Chondrocyte (in vitro differentiated cells): ENCODE data around the gene ASB13. TPM values are rescaled to one million over a fixed set of nuclear protein-coding genes. Genes with fewer than 3 reads are reported as not detected.
A peak's percentile ranks its signal among the peaks of the same experiment; 100 is the strongest.

Experiments
- DNase-seq: peaks from one replicate; pipeline ENCODE4 v3.0.0; 2021; ENCODE audit warnings: mixed read lengths, low spot score
- H3K27ac Mint-ChIP-seq: one replicate; pipeline ENCODE4 v1.8.0; 2021; ENCODE audit warnings: mild to moderate bottlenecking, moderate library complexity, mixed read lengths; ENCODE audit not compliant: unreplicated experiment
- H3K27me3 Mint-ChIP-seq: 2 replicates; pipeline ENCODE4 v1.8.0; 2021; ENCODE audit warnings: low read depth, mixed read lengths
- H3K36me3 Mint-ChIP-seq: 2 replicates; pipeline ENCODE4 v1.8.0; 2021; ENCODE audit warnings: low read depth, mixed read lengths
- H3K4me1 Mint-ChIP-seq: 2 replicates; pipeline ENCODE4 v1.8.0; 2021; ENCODE audit warnings: low read depth, mild to moderate bottlenecking, mixed read lengths
- H3K4me3 Mint-ChIP-seq: one replicate; pipeline ENCODE4 v1.8.0; 2021; ENCODE audit warnings: mild to moderate bottlenecking, moderate library complexity, mixed read lengths; ENCODE audit not compliant: unreplicated experiment
- H3K9me3 Mint-ChIP-seq: 2 replicates; pipeline ENCODE4 v1.8.0; 2021; ENCODE audit warnings: low read depth, mixed read lengths
- total RNA-seq: library from RNA; stranded (reverse); gene quantifications from 3 replicates; pipeline ENCODE4 v1.2.1, GENCODE V29; 2021
- TF ChIP-seq, protein P1 (sequence below): fragments of 200-600 bp; sonication (generic); IDR thresholded peaks from 2 replicates; pipeline ENCODE4 v1.5.0; 2021; ENCODE audit warnings: antibody characterized with exemption, mild to moderate bottlenecking, moderate library complexity

The ASB13 gene
- total RNA-seq, 1 donor from 2014 or later: 14.0 TPM

DNA sequence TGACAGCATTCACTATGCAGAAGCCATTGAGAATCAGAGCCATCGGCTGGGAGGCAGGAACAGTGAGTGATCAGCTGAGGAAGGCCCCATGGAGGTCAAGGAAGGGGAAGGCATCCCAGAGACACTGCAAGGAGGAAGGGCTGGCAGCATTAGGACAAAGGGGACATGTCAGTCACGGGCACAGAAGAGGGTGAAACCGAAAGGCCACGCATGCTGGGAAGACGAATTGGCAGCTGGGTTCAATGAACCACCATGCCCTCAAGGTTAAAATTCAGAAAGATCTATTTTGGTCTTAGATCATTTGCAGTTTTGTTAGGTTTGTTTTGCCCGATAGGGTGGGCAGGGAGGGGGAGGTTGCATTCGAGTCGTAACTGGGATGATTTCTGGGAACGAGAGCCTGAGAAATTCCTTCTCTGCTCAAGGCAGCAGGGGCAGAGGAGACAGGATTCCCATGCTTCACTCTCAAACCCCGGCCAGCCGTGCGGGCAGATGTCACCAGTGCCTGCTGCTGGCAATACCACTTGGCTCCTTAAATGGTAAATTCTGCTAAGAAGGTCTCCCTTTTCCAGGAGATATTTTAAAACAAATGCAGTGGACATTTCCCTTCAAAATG lies 57.7 kb downstream of the ASB13 start:
- H3K36me3 Mint-ChIP-seq: no peaks in the 10 kb centered on the region
- peak; percentile 56 for DNase-seq
- H3K4me1 Mint-ChIP-seq: peaks cover 34% of the 10 kb centered on the region
- no peaks in the 10 kb centered on the region for H3K27me3 Mint-ChIP-seq
- peak overlapping the region; percentile 65 for H3K27ac Mint-ChIP-seq
- H3K9me3 Mint-ChIP-seq: no peaks in the 10 kb centered on the region
- TF ChIP-seq, protein P1, sequence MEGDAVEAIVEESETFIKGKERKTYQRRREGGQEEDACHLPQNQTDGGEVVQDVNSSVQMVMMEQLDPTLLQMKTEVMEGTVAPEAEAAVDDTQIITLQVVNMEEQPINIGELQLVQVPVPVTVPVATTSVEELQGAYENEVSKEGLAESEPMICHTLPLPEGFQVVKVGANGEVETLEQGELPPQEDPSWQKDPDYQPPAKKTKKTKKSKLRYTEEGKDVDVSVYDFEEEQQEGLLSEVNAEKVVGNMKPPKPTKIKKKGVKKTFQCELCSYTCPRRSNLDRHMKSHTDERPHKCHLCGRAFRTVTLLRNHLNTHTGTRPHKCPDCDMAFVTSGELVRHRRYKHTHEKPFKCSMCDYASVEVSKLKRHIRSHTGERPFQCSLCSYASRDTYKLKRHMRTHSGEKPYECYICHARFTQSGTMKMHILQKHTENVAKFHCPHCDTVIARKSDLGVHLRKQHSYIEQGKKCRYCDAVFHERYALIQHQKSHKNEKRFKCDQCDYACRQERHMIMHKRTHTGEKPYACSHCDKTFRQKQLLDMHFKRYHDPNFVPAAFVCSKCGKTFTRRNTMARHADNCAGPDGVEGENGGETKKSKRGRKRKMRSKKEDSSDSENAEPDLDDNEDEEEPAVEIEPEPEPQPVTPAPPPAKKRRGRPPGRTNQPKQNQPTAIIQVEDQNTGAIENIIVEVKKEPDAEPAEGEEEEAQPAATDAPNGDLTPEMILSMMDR: no peak
- no peak overlapping the region for H3K4me3 Mint-ChIP-seq

- TF ChIP-seq, protein P1: no peak
- no peaks in the 10 kb centered on the region for H3K27me3 Mint-ChIP-seq
Observed at GRCh38 chr10:5607594-5607993, 58.8 kb downstream of the ASB13 start.

GRCh38 chr10:5606864-5607263 lies 59.5 kb downstream of the ASB13 start:
- Mint-ChIP-seq H3K27ac (no peak overlapping the region), H3K9me3 (no peaks in the 10 kb centered on the region), H3K27me3 (no peaks in the 10 kb centered on the region), H3K4me1 (peaks cover 24% of the 10 kb centered on the region), H3K36me3 (no peaks in the 10 kb centered on the region), H3K4me3 (no peak overlapping the region)
- DNase-seq: peak; percentile 43
- TF ChIP-seq, protein P1: no peak

More at GRCh38 chr10:5607594-5607993, 58.8 kb downstream of the ASB13 start:
- H3K9me3 Mint-ChIP-seq: no peaks in the 10 kb centered on the region
- no peak overlapping the region for H3K4me3 Mint-ChIP-seq
- H3K27ac Mint-ChIP-seq: no peak overlapping the region
- peaks cover 30% of the 10 kb centered on the region for H3K4me1 Mint-ChIP-seq
- DNase-seq: peak; percentile 50
- no peaks in the 10 kb centered on the region for H3K36me3 Mint-ChIP-seq

- Mint-ChIP-seq H3K27me3 (no peaks in the 10 kb centered on the region), H3K4me3 (no peak overlapping the region), H3K36me3 (no peaks in the 10 kb centered on the region), H3K9me3 (no peaks in the 10 kb centered on the region), H3K4me1 (peaks cover 21% of the 10 kb centered on the region), H3K27ac (no peak overlapping the region)
- DNase-seq: peak; percentile 59
- TF ChIP-seq, protein P1: no peak
Observed at GRCh38 chr10:5606321-5606720, 60.1 kb downstream of the ASB13 start.

GRCh38 chr10:5604961-5605360 lies 61.4 kb downstream of the ASB13 start:
- Mint-ChIP-seq H3K4me3 (no peak overlapping the region), H3K27ac (no peak overlapping the region), H3K27me3 (no peaks in the 10 kb centered on the region)

More at GRCh38 chr10:5604961-5605360, 61.4 kb downstream of the ASB13 start:
- H3K36me3 Mint-ChIP-seq: no peaks in the 10 kb centered on the region
- TF ChIP-seq, protein P1: no peak
- peak; percentile 38 for DNase-seq
- peaks cover 26% of the 10 kb centered on the region for H3K4me1 Mint-ChIP-seq
- no peaks in the 10 kb centered on the region for H3K9me3 Mint-ChIP-seq
